Fibroblast of skin of right biceps (primary cell): Measurements from ENCODE around the gene DRC3.

ENCODE experiments used
- DNase-seq: peaks from one replicate; pipeline ENCODE4 v3.0.0-alpha.2; 2013

The DRC3 gene

GRCh38 chr17:18064053-18064452 is 91.4 kb downstream of the DRC3 start:
- DNase-seq: no peak

DNA sequence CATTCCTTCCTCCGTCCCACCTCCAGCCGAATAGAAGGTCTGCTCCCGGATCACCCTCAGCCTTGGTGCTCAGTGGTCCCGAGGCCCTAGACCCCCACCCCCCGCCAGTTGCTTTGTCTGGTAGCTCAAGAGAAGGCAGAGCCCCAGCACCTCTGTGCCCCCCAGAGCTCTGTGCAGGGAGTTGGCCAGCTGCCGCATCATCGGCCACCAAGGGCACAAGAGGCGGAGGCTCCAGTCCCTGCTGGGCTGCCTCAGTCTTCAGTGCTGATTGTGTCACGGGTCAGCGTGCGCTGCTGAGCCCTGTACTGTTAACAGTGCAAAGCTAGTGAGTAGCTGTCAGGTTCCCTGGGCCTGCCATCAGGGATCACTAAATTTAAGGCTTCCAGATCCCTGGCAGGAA is 92.9 kb downstream of the DRC3 start:
- DNase-seq: no peak
